HG03064 (cell line): Measurements from ENCODE around the gene ARID5B.

Source experiments
- ATAC-seq: cut with Tn5 transposase; IDR thresholded peaks from one replicate; pipeline ENCODE4 v1.9.1; 2021; ENCODE audit warnings: low read depth; ENCODE audit not compliant: unreplicated experiment

Gene ARID5B

GRCh38 chr10:61882621-61883370 is 18.7 kb upstream of the ARID5B start:
- no peak for ATAC-seq

- ATAC-seq: no peak
Observed at GRCh38 chr10:61883371-61884025, 18.0 kb upstream of the ARID5B start.

- ATAC-seq: no peak
Observed at GRCh38 chr10:61887772-61888171, 13.7 kb upstream of the ARID5B start.

GRCh38 chr10:61888744-61889143 is 12.8 kb upstream of the ARID5B start:
- no peak for ATAC-seq

GRCh38 chr10:61890430-61890829 is 11.1 kb upstream of the ARID5B start:
- no peak for ATAC-seq

GRCh38 chr10:61890881-61891409 is 10.6 kb upstream of the ARID5B start:
- ATAC-seq: no peak

- ATAC-seq: no peak
Observed at GRCh38 chr10:61891906-61892585, 9.5 kb upstream of the ARID5B start.

GRCh38 chr10:61892961-61893360 is 8.5 kb upstream of the ARID5B start:
- ATAC-seq: no peak

- ATAC-seq: no peak
Observed at GRCh38 chr10:61894133-61894532, 7.4 kb upstream of the ARID5B start.

- ATAC-seq: no peak
Observed at GRCh38 chr10:61895898-61896600, 5.5 kb upstream of the ARID5B start.

GRCh38 chr10:61896854-61897661 is 4.4 kb upstream of the ARID5B start:
- ATAC-seq: peak; percentile 58

- ATAC-seq: no peak
Observed at GRCh38 chr10:61897671-61898434, 3.6 kb upstream of the ARID5B start.

- ATAC-seq: no peak
Observed at GRCh38 chr10:61898435-61898778, 3.1 kb upstream of the ARID5B start.

- ATAC-seq: no peak
Observed at GRCh38 chr10:61899069-61899531, 2.4 kb upstream of the ARID5B start.

GRCh38 chr10:61899663-61899996 is 1.9 kb upstream of the ARID5B start:
- no peak for ATAC-seq

- ATAC-seq: peak; percentile 29
Observed at GRCh38 chr10:61899997-61900828, 1.3 kb upstream of the ARID5B start.

- no peak for ATAC-seq
Observed at GRCh38 chr10:61901829-61902444, 438 bp downstream of the ARID5B start.
